Cardiac muscle cell (in vitro differentiated cells and primary cell): ENCODE results near the gene ABCB4. TPM values are rescaled to one million over a fixed set of nuclear protein-coding genes. Genes with fewer than 3 reads are reported as not detected.

Experiments
- DNase-seq, 2 donors: peaks; one replicate each; pipeline versions ENCODE4 v3.0.0 to v3.0.0-alpha.2; 2010 to 2017; ENCODE audit warnings: low read depth in 1 of 2, low spot score in 1 of 2
- H3K27ac ChIP-seq: fragments of 200-600 bp; sonication (generic); 2 replicates; pipeline ENCODE4 v1.5.1; 2016
- H3K27me3 ChIP-seq: fragments of 200-600 bp; sonication (generic); 2 replicates; pipeline ENCODE4 v1.6.0; 2016; ENCODE audit warnings: control low read depth
- H3K36me3 ChIP-seq: fragments of 200-600 bp; sonication (generic); 2 replicates; pipeline ENCODE4 v1.5.1; 2016; ENCODE audit warnings: control low read depth
- H3K4me1 ChIP-seq: fragments of 200-600 bp; sonication (generic); 2 replicates; pipeline ENCODE4 v1.8.1; 2017; ENCODE audit warnings: low read depth, mild to moderate bottlenecking, mixed run types
- H3K4me3 ChIP-seq: fragments of 200-600 bp; sonication (generic); 2 replicates; pipeline ENCODE4 v1.5.1; 2016; ENCODE audit warnings: mild to moderate bottlenecking
- H3K9me3 ChIP-seq: fragments of 200-600 bp; sonication (generic); 2 replicates; pipeline ENCODE4 v1.5.1; 2017; ENCODE audit warnings: low read depth, mild to moderate bottlenecking, control low read depth
- polyA plus RNA-seq: library from polyadenylated mRNA; unstranded; fragments of >200 nt; fragmentation: Nextera tagmentation; extraction: Ambion mirVana; gene quantifications from 2 replicates; pipeline ENCODE4 v1.2.1, GENCODE V29; 2016
- total RNA-seq: library from RNA; depleted of rRNA; stranded (reverse); fragments of >200 nt; gene quantifications from 2 replicates; pipeline ENCODE4 v1.2.3, GENCODE V29; 2016
- TF ChIP-seq, protein P1 (sequence below): IDR thresholded peaks from 2 replicates; pipeline ENCODE4 v1.5.1; 2012; ENCODE audit warnings: low read depth, mild to moderate bottlenecking, low read length

ABCB4 gene
- total and polyA plus RNA-seq, 2 experiments from 2014 or later = 1.4 to 2.8 TPM

DNA sequence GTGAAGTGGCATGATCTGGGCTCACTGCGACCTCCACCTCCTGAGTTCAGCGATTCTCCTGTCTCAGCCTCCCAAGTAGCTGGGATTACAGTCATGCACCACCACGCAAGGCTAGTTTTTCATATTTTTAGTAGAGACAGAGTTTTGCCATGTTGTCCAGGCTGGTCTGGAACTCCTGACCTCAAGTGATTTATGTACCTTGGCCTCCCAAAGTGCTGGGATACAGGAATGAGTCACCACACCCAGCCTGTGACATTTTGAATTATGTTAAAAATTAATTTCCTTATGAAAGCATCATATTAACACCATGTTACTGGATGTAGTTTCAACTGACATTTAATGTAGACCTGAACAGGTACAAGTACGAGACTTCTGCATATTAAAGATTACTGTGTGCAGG is 24.3 kb downstream of the ABCB4 start:
- no peak overlapping the region for H3K27ac ChIP-seq
- no peak for DNase-seq
- no peaks in the 10 kb centered on the region for H3K36me3 ChIP-seq

DNA sequence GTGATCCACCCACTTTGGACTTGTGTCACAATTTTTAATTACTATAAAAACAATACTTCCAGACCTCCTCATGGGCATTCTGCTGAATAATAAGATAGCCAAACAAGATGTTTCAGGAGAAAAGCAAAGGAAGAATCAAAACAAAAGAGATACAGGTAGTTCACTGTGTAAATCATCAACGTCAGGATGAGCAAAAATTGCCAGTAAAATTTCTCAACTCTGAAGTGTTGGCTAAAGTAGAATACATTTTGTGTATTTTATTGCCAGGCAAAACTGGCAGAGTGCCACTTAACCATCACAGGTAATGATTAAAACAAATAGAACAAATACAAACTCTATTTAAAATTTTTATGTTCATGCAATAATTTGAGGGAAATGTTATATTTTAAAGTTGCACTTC is 24.8 kb downstream of the ABCB4 start:
- DNase-seq = no peak
- H3K36me3 ChIP-seq = no peaks in the 10 kb centered on the region
- H3K27ac ChIP-seq = no peak overlapping the region
- H3K4me1 ChIP-seq = peaks cover 2% of the 10 kb centered on the region
- no peaks in the 10 kb centered on the region for H3K9me3 ChIP-seq
- H3K4me3 ChIP-seq = no peak overlapping the region
- H3K27me3 ChIP-seq = no peaks in the 10 kb centered on the region
- TF ChIP-seq, protein P1, sequence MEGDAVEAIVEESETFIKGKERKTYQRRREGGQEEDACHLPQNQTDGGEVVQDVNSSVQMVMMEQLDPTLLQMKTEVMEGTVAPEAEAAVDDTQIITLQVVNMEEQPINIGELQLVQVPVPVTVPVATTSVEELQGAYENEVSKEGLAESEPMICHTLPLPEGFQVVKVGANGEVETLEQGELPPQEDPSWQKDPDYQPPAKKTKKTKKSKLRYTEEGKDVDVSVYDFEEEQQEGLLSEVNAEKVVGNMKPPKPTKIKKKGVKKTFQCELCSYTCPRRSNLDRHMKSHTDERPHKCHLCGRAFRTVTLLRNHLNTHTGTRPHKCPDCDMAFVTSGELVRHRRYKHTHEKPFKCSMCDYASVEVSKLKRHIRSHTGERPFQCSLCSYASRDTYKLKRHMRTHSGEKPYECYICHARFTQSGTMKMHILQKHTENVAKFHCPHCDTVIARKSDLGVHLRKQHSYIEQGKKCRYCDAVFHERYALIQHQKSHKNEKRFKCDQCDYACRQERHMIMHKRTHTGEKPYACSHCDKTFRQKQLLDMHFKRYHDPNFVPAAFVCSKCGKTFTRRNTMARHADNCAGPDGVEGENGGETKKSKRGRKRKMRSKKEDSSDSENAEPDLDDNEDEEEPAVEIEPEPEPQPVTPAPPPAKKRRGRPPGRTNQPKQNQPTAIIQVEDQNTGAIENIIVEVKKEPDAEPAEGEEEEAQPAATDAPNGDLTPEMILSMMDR = no peak

More for the DNA sequence above, 24.3 kb downstream of the ABCB4 start:
- Histone ChIP-seq H3K9me3 (no peaks in the 10 kb centered on the region), H3K27me3 (no peaks in the 10 kb centered on the region), H3K4me1 (peaks cover 6% of the 10 kb centered on the region), H3K4me3 (no peak overlapping the region)
- TF ChIP-seq, protein P1 = no peak

DNA sequence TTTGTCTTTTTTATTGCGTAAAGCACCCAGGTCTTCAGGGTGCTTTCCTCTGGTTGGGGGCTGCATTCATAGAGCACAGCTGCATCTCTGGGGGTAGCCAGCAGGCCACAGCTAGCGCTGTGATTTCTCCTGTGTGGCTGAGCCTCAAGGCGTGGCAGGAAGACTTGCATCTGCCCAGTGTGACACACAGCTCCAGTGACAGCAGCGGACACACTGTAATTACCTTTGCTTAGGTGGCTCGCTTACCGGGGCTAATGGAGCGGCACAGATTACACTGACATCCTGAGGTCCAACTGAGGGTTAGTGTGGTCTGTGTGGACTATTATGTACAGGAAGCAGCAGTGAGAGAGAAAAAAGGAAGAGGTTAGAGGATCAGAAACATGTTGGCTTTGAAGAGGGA is 27.1 kb downstream of the ABCB4 start:
- Histone ChIP-seq H3K27ac (no peak overlapping the region), H3K4me3 (no peak overlapping the region), H3K4me1 (no peaks in the 10 kb centered on the region), H3K36me3 (no peaks in the 10 kb centered on the region), H3K9me3 (no peaks in the 10 kb centered on the region), H3K27me3 (no peaks in the 10 kb centered on the region)
- no peak for DNase-seq
- TF ChIP-seq, protein P1 = no peak

DNA sequence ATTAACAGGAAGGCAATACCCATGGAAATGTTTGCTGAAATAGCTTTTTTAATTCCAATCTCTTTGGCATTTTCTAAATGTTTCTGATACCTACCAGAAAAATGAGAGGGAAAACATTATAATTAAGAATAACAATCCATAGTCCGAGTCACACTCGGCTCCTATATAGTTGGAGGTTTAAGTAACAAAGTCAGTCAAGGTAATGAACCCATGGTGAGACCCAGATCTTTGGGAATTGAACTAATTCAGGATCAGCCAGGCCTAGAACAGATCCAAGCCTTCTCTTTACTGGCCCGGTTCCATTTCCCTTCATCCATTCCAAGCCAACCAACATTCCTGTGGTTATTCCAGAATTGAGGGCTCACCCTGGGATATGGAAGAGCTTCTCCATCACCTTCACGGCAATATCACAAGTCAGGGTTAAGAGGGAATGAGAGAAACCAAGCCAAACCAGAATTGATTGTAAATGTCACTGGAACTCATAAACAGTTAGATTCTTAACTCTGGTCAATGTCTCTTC is 28.3 kb downstream of the ABCB4 start:
- Histone ChIP-seq H3K36me3 (no peaks in the 10 kb centered on the region), H3K27me3 (no peaks in the 10 kb centered on the region), H3K9me3 (no peaks in the 10 kb centered on the region), H3K4me3 (no peak overlapping the region), H3K4me1 (no peaks in the 10 kb centered on the region), H3K27ac (no peak overlapping the region)
- TF ChIP-seq, protein P1 = no peak
- peak in 1 of 2 donors; percentile 11 for DNase-seq

DNA sequence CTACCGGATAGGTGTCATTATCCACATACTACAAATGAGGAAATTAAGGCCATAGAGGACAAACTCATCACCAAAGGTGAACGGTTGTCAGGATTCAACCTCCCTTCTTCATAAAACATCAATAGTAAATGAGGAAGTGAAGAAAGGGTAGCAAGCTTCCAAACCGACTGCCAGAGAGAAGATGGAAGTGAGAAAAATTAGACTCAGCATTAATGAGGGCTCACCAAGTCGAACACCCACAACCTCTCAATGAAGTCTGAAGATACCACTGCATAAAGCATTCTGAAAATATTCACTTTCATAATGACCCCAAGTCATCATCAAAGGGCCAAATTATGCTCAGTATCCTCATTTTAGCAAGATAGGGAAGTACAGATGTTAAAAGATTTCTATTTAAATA is 29.6 kb downstream of the ABCB4 start:
- no peak for DNase-seq
- H3K27ac ChIP-seq = no peak overlapping the region
- no peaks in the 10 kb centered on the region for H3K4me1 ChIP-seq
- H3K4me3 ChIP-seq = no peak overlapping the region
- H3K9me3 ChIP-seq = no peaks in the 10 kb centered on the region
- no peaks in the 10 kb centered on the region for H3K36me3 ChIP-seq
- H3K27me3 ChIP-seq = no peaks in the 10 kb centered on the region
- TF ChIP-seq, protein P1 = no peak
